HepG2 (cell line): ENCODE results near the gene C2orf42. TPM values are rescaled to one million over a fixed set of nuclear protein-coding genes. Genes with fewer than 3 reads are reported as not detected.

Source experiments
- RORA ChIP-seq: sonication (generic); formaldehyde crosslinking; IDR thresholded peaks from 2 replicates; pipeline ENCODE4 v1.5.0; 2020; ENCODE audit warnings: mild to moderate bottlenecking, missing genetic modification reagents, moderate library complexity
- ZBTB1 ChIP-seq: sonication (generic); formaldehyde crosslinking; IDR thresholded peaks from 2 replicates; pipeline ENCODE4 v1.4.0; 2020; ENCODE audit warnings: missing genetic modification reagents, borderline replicate concordance
- ZFYVE20 ChIP-seq: sonication (generic); formaldehyde crosslinking; IDR thresholded peaks from 2 replicates; pipeline ENCODE4 v1.8.0; 2023; ENCODE audit warnings: low read depth, mild to moderate bottlenecking, moderate library complexity, missing genetic modification reagents, borderline replicate concordance
- ZHX2 ChIP-seq, 2 experiments: sonication (generic) in 1 of 2; formaldehyde crosslinking in 1 of 2; IDR thresholded peaks; 2 replicates each; pipeline versions ENCODE4 v1.6.1 to v1.9.0; 2014 to 2022; ENCODE audit warnings: antibody characterized with exemption in 1 of 2, borderline replicate concordance in 1 of 2, inconsistent platforms in 1 of 2, low read depth in 1 of 2, missing genetic modification reagents in 1 of 2
- ZNF10 ChIP-seq: sonication (generic); formaldehyde crosslinking; IDR thresholded peaks from 2 replicates; pipeline ENCODE4 v1.4.0; 2020; ENCODE audit warnings: mild to moderate bottlenecking, low read depth, missing genetic modification reagents, borderline replicate concordance
- ZNF225 ChIP-seq: sonication (generic); formaldehyde crosslinking; IDR thresholded peaks from 2 replicates; pipeline ENCODE4 v1.4.0; 2020; ENCODE audit warnings: mild to moderate bottlenecking, missing genetic modification reagents
- ZNF704 ChIP-seq: sonication (generic); formaldehyde crosslinking; IDR thresholded peaks from 2 replicates; pipeline ENCODE4 v1.8.1; 2023; ENCODE audit warnings: mild to moderate bottlenecking, inconsistent platforms, moderate library complexity, missing genetic modification reagents, borderline replicate concordance
- ZNF740 ChIP-seq: sonication (generic); formaldehyde crosslinking; IDR thresholded peaks from 2 replicates; pipeline ENCODE4 v1.4.0; 2020; ENCODE audit warnings: missing genetic modification reagents
- ZSCAN29 ChIP-seq: sonication (generic); formaldehyde crosslinking; conservative IDR thresholded peaks from 2 replicates; pipeline ENCODE4 v1.4.0; 2020; ENCODE audit warnings: mild to moderate bottlenecking, missing genetic modification reagents
- polyA plus RNA-seq, 8 experiments: library from polyadenylated mRNA; depleted of rRNA in 3 of 8; stranded (reverse) in 7 of 8; unstranded in 1 of 8; fragments of >200 nt; fragmentation: Illumina TruSeq in 4 of 8; extraction: Trizol in 4 of 8; gene quantifications; 2 replicates each; pipeline versions ENCODE4 v1.2.1 to v1.2.3, GENCODE V29; 2011 to 2016; ENCODE audit warnings: low read depth in 4 of 8, missing spikeins in 1 of 8, mixed read lengths in 1 of 8; ENCODE audit not compliant: insufficient read depth in 1 of 8
- total RNA-seq, 5 experiments: library from RNA; depleted of rRNA; stranded (reverse); fragments of >200 nt; fragmentation: Illumina TruSeq; extraction: Trizol; gene quantifications; 2 replicates each; pipeline ENCODE4 v1.2.3, GENCODE V29; 2016; ENCODE audit warnings: low read depth in 1 of 5
- TF ChIP-seq, protein P1 (sequence below): sonication (generic); formaldehyde crosslinking; IDR thresholded peaks from 2 replicates; pipeline ENCODE4 v1.4.0; 2020; ENCODE audit warnings: missing genetic modification reagents; ENCODE audit errors: not compliant biosample characterization
- TF ChIP-seq, protein P2 (sequence below): sonication (generic); formaldehyde crosslinking; IDR thresholded peaks from 2 replicates; pipeline ENCODE4 v1.8.0; 2022; ENCODE audit warnings: mild to moderate bottlenecking, missing genetic modification reagents, borderline replicate concordance
- TF ChIP-seq, protein P3 (sequence below): sonication (generic); formaldehyde crosslinking; IDR thresholded peaks from 2 replicates; pipeline ENCODE4 v1.8.1; 2023; ENCODE audit warnings: mild to moderate bottlenecking, missing genetic modification reagents

The C2orf42 gene
- total and polyA plus RNA-seq, 2 of the 13 experiments (the other 11 are each of a cell fraction or from before 2014, with no cell fraction given) = 9.3 to 9.9 TPM

GRCh38 chr2:70190418-70191243 lies at the start of gene C2orf42 (continued):
- TF ChIP-seq ZHX2 (IDR thresholded peaks at IDR 0.05; ENCODE audit: low read depth) = peak; percentile 62
- TF ChIP-seq ZHX2 (CRISPR knock-in tag; IDR thresholded peaks at IDR 0.05; ENCODE audit: borderline replicate concordance) = peak; percentile 53; the same call in 1 of the 2 replicates
- TF ChIP-seq ZNF10 (CRISPR knock-in tag) = no peak
- TF ChIP-seq, protein P1, sequence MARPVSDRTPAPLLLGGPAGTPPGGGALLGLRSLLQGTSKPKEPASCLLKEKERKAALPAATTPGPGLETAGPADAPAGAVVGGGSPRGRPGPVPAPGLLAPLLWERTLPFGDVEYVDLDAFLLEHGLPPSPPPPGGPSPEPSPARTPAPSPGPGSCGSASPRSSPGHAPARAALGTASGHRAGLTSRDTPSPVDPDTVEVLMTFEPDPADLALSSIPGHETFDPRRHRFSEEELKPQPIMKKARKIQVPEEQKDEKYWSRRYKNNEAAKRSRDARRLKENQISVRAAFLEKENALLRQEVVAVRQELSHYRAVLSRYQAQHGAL (CRISPR knock-in tag) = no peak
- TF ChIP-seq, protein P2, sequence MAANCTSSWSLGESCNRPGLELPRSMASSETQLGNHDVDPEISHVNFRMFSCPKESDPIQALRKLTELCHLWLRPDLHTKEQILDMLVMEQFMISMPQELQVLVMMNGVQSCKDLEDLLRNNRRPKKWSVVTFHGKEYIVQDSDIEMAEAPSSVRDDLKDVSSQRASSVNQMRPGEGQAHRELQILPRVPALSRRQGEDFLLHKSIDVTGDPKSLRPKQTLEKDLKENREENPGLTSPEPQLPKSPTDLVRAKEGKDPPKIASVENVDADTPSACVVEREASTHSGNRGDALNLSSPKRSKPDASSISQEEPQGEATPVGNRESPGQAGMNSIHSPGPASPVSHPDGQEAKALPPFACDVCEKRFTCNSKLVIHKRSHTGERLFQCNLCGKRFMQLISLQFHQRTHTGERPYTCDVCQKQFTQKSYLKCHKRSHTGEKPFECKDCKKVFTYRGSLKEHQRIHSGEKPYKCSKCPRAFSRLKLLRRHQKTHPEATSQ (CRISPR knock-in tag) = no peak; the same call in 1 of the 2 replicates
- TF ChIP-seq ZBTB1 (CRISPR knock-in tag) = no peak; the same call in 1 of the 2 replicates
- no peak for TF ChIP-seq RORA (CRISPR knock-in tag)
- peak; percentile 72; the same call in 1 of the 2 replicates for TF ChIP-seq ZNF740 (CRISPR knock-in tag)
- no peak for TF ChIP-seq ZFYVE20 (CRISPR knock-in tag)
- TF ChIP-seq ZNF225 (CRISPR knock-in tag) = peak; percentile 96
- TF ChIP-seq, protein P3, sequence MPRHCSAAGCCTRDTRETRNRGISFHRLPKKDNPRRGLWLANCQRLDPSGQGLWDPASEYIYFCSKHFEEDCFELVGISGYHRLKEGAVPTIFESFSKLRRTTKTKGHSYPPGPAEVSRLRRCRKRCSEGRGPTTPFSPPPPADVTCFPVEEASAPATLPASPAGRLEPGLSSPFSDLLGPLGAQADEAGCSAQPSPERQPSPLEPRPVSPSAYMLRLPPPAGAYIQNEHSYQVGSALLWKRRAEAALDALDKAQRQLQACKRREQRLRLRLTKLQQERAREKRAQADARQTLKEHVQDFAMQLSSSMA = peak; percentile 100
- TF ChIP-seq ZNF704 (CRISPR knock-in tag) = 0 out of 2 replicates have a peak, but pooled peaks have one; percentile 51
- peak; percentile 90 for TF ChIP-seq ZSCAN29 (CRISPR knock-in tag)
